HL-60 (cell line): Measurements from ENCODE around the gene LAMA3.

ENCODE experiments used
- DNase-seq, 2 experiments: peaks; one replicate each; pipeline ENCODE4 v3.0.0-alpha.2; 2010 to 2020; ENCODE audit warnings: low read depth in 1 of 2, low spot score in 1 of 2
- H3K27ac ChIP-seq: fragments of 250-450 bp; sonication (Bioruptor Pico); replicated peaks from 2 replicates; pipeline ENCODE4 v1.5.1; 2020; ENCODE audit warnings: mild to moderate bottlenecking, moderate library complexity
- H3K27me3 ChIP-seq: fragments of 250-450 bp; sonication (Bioruptor Pico); 2 replicates; pipeline ENCODE4 v1.5.1; 2021; ENCODE audit warnings: mild to moderate bottlenecking, moderate library complexity; ENCODE audit not compliant: insufficient read depth, poor library complexity, severe bottlenecking
- H3K4me3 ChIP-seq: replicated peaks from 2 replicates; pipeline ENCODE4 v1.5.1; 2011; ENCODE audit warnings: mild to moderate bottlenecking, control low read depth, low read length; ENCODE audit not compliant: insufficient read depth
- GABPA ChIP-seq: IDR thresholded peaks from 2 replicates; pipeline ENCODE4 v1.6.1; 2012; ENCODE audit warnings: low read depth
- POLR2AphosphoS5 ChIP-seq: IDR thresholded peaks from 2 replicates; pipeline ENCODE4 v1.6.1; 2012; ENCODE audit warnings: low read depth
- REST ChIP-seq: IDR thresholded peaks from 2 replicates; pipeline ENCODE4 v1.6.1; 2012; ENCODE audit warnings: low read depth; ENCODE audit not compliant: insufficient replicate concordance
- SPI1 ChIP-seq: IDR thresholded peaks from 2 replicates; pipeline ENCODE4 v1.6.1; 2012; ENCODE audit warnings: low read depth, mild to moderate bottlenecking, borderline replicate concordance
- TF ChIP-seq, protein P1 (sequence below): IDR thresholded peaks from one replicate; pipeline ENCODE4 v1.5.1; 2011; ENCODE audit warnings: low read length, control low read depth, inconsistent platforms; ENCODE audit not compliant: insufficient read depth

LAMA3 gene

GRCh38 chr18:23982155-23983079 lies 293.2 kb downstream of the LAMA3 start:
- no peaks in the 10 kb centered on the region for H3K27me3 ChIP-seq
- no peak overlapping the region for H3K4me3 ChIP-seq
- DNase-seq = no peak
- H3K27ac ChIP-seq = no peak overlapping the region
- no peak for TF ChIP-seq POLR2AphosphoS5
- TF ChIP-seq GABPA = no peak
- TF ChIP-seq, protein P1, sequence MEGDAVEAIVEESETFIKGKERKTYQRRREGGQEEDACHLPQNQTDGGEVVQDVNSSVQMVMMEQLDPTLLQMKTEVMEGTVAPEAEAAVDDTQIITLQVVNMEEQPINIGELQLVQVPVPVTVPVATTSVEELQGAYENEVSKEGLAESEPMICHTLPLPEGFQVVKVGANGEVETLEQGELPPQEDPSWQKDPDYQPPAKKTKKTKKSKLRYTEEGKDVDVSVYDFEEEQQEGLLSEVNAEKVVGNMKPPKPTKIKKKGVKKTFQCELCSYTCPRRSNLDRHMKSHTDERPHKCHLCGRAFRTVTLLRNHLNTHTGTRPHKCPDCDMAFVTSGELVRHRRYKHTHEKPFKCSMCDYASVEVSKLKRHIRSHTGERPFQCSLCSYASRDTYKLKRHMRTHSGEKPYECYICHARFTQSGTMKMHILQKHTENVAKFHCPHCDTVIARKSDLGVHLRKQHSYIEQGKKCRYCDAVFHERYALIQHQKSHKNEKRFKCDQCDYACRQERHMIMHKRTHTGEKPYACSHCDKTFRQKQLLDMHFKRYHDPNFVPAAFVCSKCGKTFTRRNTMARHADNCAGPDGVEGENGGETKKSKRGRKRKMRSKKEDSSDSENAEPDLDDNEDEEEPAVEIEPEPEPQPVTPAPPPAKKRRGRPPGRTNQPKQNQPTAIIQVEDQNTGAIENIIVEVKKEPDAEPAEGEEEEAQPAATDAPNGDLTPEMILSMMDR = no peak
- no peak for TF ChIP-seq REST

DNA sequence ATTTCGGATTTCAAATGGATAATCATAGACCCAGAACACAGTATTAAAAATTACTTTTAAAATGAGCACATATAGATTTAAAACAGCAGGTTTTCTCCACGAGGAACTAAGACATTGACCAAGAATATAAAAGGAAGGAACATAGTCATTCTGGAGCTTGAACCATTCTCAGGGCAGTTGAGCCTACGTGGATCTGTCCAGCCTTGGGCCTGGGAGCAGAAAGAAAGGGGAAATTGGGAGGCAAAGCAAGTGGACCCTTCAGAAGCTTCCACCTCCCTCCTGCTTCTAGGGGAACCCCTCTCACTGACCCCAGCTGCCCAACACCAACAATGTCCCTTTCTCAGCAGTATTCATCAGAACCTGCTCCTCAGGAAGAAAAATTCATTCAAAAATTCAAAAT lies 293.9 kb downstream of the LAMA3 start:
- no peak overlapping the region for H3K27ac ChIP-seq
- TF ChIP-seq GABPA = no peak
- TF ChIP-seq, protein P1 = no peak
- TF ChIP-seq POLR2AphosphoS5 = no peak
- no peak for TF ChIP-seq REST
- TF ChIP-seq SPI1 = no peak
- no peak overlapping the region for H3K4me3 ChIP-seq
- no peak for DNase-seq
- H3K27me3 ChIP-seq = no peaks in the 10 kb centered on the region

- no peak for TF ChIP-seq GABPA
- no peak for TF ChIP-seq SPI1
- no peak for TF ChIP-seq REST
- TF ChIP-seq POLR2AphosphoS5 = no peak
- TF ChIP-seq, protein P1 = no peak
- no peak overlapping the region for H3K4me3 ChIP-seq
- DNase-seq = no peak
- no peaks in the 10 kb centered on the region for H3K27me3 ChIP-seq
- H3K27ac ChIP-seq = no peak overlapping the region
Measured at GRCh38 chr18:23986600-23987359, 297.5 kb downstream of the LAMA3 start.
